Measurements from ENCODE around the gene RASAL2. TPM values are rescaled to one million over a fixed set of nuclear protein-coding genes. Genes with fewer than 3 reads are reported as not detected.

The RASAL2 gene
- total RNA-seq, 1 donor from 2014 or later, result 35.7 TPM

DNA sequence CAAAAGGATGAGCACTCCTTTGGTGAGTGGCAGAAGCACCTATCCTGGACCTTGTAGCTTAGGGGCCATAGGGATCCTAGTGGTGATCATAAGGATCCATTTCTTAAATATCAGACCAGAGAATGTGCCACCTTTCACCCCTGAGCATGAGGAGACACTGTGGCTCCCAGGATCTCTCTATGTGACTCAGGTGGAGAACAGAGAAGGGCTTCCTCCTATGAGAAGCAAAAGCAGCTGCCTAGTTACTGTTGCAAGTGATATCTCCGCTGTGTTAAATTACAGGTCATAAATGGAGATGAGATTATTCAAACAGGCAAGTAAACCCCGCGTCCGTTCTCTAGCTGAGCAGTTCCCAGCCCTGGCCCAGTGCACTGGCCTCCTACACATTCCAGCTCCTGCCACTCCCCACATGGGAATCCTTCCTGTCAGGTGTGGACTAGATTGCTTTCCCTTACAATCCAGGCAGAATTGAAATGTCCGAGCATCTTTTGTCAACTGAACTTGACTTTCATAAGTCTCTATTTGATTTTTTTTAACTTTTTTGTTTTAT lies 376.6 kb downstream of the RASAL2 start:
- Mint-ChIP-seq H3K4me1 (peaks cover 32% of the 10 kb centered on the region), H3K36me3 (peaks cover 39% of the 10 kb centered on the region), H3K27ac (peak overlapping the region; percentile 97)

DNA sequence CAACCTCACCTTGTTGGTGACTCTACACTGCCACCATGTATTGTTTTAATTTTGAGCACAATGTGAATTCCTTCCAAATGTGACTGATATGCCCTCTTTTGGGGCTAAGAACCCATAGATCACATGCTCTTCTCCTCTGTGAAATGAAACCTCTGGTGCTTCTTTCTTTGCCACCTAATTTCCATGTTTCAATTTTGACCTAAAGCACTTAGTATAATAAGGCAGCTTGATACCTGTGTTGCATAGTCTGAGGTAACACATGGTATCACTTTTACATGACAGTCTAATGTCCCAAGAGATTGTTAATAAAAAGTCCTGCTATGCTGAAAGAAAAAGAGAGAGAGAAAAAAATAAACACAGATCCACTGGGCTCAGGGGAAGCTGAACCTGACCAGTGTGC lies 378.6 kb downstream of the RASAL2 start:
- H3K27me3 Mint-ChIP-seq (ENCODE audit: low read depth), result no peaks in the 10 kb centered on the region
- H3K4me3 Mint-ChIP-seq, result no peak overlapping the region
- no peaks in the 10 kb centered on the region for H3K9me3 Mint-ChIP-seq
- TF ChIP-seq, protein P1, sequence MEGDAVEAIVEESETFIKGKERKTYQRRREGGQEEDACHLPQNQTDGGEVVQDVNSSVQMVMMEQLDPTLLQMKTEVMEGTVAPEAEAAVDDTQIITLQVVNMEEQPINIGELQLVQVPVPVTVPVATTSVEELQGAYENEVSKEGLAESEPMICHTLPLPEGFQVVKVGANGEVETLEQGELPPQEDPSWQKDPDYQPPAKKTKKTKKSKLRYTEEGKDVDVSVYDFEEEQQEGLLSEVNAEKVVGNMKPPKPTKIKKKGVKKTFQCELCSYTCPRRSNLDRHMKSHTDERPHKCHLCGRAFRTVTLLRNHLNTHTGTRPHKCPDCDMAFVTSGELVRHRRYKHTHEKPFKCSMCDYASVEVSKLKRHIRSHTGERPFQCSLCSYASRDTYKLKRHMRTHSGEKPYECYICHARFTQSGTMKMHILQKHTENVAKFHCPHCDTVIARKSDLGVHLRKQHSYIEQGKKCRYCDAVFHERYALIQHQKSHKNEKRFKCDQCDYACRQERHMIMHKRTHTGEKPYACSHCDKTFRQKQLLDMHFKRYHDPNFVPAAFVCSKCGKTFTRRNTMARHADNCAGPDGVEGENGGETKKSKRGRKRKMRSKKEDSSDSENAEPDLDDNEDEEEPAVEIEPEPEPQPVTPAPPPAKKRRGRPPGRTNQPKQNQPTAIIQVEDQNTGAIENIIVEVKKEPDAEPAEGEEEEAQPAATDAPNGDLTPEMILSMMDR (IDR thresholded peaks at IDR 0.05; ENCODE audit: unreplicated experiment), result no peak
- H3K4me1 Mint-ChIP-seq, result peaks cover 32% of the 10 kb centered on the region
- peak overlapping the region; percentile 95 for H3K27ac Mint-ChIP-seq
- H3K36me3 Mint-ChIP-seq, result peaks cover 31% of the 10 kb centered on the region
- DNase-seq (ENCODE audit: low spot score in 2 of 2, unreplicated experiment in 2 of 2), result no peak

More for the DNA sequence above, 376.6 kb downstream of the RASAL2 start:
- no peaks in the 10 kb centered on the region for H3K27me3 Mint-ChIP-seq (ENCODE audit: low read depth)
- TF ChIP-seq, protein P1 (IDR thresholded peaks at IDR 0.05; ENCODE audit: unreplicated experiment), result no peak
- no peak overlapping the region for H3K4me3 Mint-ChIP-seq
- no peaks in the 10 kb centered on the region for H3K9me3 Mint-ChIP-seq
- peak in 1 of 2 experiments; percentile 69 for DNase-seq (ENCODE audit: low spot score in 2 of 2, unreplicated experiment in 2 of 2)

DNA sequence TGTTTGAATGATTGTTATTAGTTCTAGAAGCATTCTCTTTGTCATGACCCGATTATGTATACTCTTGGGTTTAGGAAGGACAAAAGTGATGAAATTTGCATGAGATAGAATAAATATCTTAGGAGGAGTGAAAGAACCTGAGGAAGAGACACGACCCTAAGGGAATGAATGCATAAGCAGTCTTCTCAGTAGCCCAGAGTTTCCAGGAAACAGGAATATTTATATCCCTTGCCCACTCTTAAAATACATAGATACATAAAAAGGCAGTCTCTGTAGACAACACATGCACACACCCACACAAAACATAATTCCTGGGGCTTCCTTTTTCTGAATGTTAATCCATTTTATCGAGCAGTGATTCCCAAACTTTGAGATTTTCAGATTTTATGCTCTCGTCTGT lies 383.5 kb downstream of the RASAL2 start:
- TF ChIP-seq, protein P1 (IDR thresholded peaks at IDR 0.05; ENCODE audit: unreplicated experiment), result no peak
- Mint-ChIP-seq H3K27ac (no peak overlapping the region), H3K27me3 (ENCODE audit: low read depth) (no peaks in the 10 kb centered on the region), H3K4me3 (no peak overlapping the region), H3K4me1 (peaks cover 4% of the 10 kb centered on the region), H3K9me3 (peaks cover 3% of the 10 kb centered on the region), H3K36me3 (peaks cover 27% of the 10 kb centered on the region)
- no peak for DNase-seq (ENCODE audit: low spot score in 2 of 2, unreplicated experiment in 2 of 2)

DNA sequence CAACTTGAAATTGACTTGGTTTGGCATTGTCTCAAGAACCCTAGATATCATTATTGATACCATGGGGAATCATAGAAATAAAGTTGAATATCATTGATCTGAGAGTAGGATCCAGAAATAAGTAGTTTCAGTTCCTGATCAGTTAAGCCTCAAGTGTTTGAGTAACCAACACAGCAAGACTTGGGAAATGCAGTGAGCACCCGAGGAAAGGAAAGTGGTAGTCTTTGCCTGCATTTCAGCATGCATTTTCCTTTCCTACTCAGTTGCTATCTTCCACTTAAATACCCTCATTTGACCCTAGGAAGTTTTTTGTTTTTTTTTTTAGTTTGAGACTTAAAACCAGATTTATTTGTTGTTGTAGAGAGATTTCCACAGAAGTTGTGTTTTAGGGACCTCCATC lies 383.9 kb downstream of the RASAL2 start:
- H3K27ac Mint-ChIP-seq, result no peak overlapping the region
- peaks cover 24% of the 10 kb centered on the region for H3K36me3 Mint-ChIP-seq
- H3K4me1 Mint-ChIP-seq, result no peaks in the 10 kb centered on the region
- TF ChIP-seq, protein P1 (IDR thresholded peaks at IDR 0.05; ENCODE audit: unreplicated experiment), result no peak
- H3K27me3 Mint-ChIP-seq (ENCODE audit: low read depth), result no peaks in the 10 kb centered on the region
- no peak for DNase-seq (ENCODE audit: low spot score in 2 of 2, unreplicated experiment in 2 of 2)
- peaks cover 3% of the 10 kb centered on the region for H3K9me3 Mint-ChIP-seq
- H3K4me3 Mint-ChIP-seq, result no peak overlapping the region

DNA sequence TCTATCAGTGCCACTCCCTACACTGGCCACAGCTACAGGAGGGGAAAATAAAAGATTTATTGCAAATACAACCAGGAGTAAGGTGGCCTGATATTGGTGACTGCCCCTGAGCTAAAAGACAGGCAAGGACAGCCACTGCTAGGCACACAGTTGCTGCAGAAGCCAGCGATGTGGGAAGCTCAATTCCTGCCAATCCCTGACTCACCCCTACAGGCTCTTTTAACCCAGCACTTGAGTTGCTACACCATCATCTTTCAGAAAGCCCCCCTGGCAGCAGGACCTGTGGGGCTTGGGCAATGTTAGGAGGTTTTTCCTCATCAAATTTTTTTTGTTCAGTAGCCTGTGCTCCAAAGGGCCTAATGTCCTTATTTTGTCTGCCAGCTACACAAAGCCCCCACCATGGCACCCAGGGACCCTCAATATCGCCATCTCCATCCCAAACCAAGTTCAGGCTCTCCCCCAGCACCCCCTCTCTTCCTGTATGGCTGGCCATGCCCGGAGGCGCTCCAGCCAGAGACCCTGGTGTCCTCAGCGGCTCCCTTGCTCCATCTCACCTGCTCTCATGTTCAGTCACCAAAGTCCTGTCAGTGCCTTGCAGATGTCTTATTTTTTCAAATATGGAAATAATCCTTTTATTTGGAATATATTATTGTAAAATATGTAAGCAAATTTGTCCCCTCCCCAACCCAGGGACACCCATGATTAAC lies 389.5 kb downstream of the RASAL2 start:
- no peak overlapping the region for H3K4me3 Mint-ChIP-seq

More for the DNA sequence above, 389.5 kb downstream of the RASAL2 start:
- Mint-ChIP-seq H3K9me3 (peaks cover 3% of the 10 kb centered on the region), H3K27ac (no peak overlapping the region), H3K4me1 (no peaks in the 10 kb centered on the region), H3K27me3 (ENCODE audit: low read depth) (no peaks in the 10 kb centered on the region), H3K36me3 (peaks cover 4% of the 10 kb centered on the region)
- DNase-seq (ENCODE audit: low spot score in 2 of 2, unreplicated experiment in 2 of 2), result no peak
- TF ChIP-seq, protein P1 (IDR thresholded peaks at IDR 0.05; ENCODE audit: unreplicated experiment), result no peak

Measured in mesothelial cell of epicardium (in vitro differentiated cells).